ENCODE results near the gene TBC1D5. TPM values are rescaled to one million over a fixed set of nuclear protein-coding genes. Genes with fewer than 3 reads are reported as not detected.

Gene TBC1D5
- total RNA-seq, 3 donors from 2014 or later: 70.1 to 109 (median 90.1) TPM

GRCh38 chr3:17508180-17508752 lies 234.2 kb downstream of the TBC1D5 start:
- Histone ChIP-seq H3K4me3 (no peak overlapping the region), H3K9me3 (no peaks in the 10 kb centered on the region), H3K27ac (no peak overlapping the region), H3K4me1 (no peaks in the 10 kb centered on the region), H3K36me3 (no peaks in the 10 kb centered on the region), H3K27me3 (no peaks in the 10 kb centered on the region)
- DNase-seq (ENCODE audit: low spot score in 2 of 2): no peak
- intact Hi-C loops (cut with DNase I; ENCODE audit: low total_unique reads): no loop called here
- TF ChIP-seq POLR2A (IDR thresholded peaks at IDR 0.05) (no peak), POLR2AphosphoS5 (IDR thresholded peaks at IDR 0.05) (no peak), CTCF (IDR thresholded peaks at IDR 0.05) (no peak)

- no peak overlapping the region for H3K27ac ChIP-seq
- H3K36me3 ChIP-seq: no peaks in the 10 kb centered on the region
- no peaks in the 10 kb centered on the region for H3K9me3 ChIP-seq
- DNase-seq (ENCODE audit: low spot score in 2 of 2): no peak
- TF ChIP-seq CTCF (IDR thresholded peaks at IDR 0.05): no peak
- TF ChIP-seq POLR2AphosphoS5 (IDR thresholded peaks at IDR 0.05): no peak
- no peak for TF ChIP-seq POLR2A (IDR thresholded peaks at IDR 0.05)
- H3K27me3 ChIP-seq: no peaks in the 10 kb centered on the region
- no peak overlapping the region for H3K4me3 ChIP-seq
- intact Hi-C loops (cut with DNase I; ENCODE audit: low total_unique reads): no loop called here
- H3K4me1 ChIP-seq: no peaks in the 10 kb centered on the region
These were observed 235.0 kb downstream of the TBC1D5 start for GRCh38 chr3:17507480-17507879.

GRCh38 chr3:17505856-17506255 lies 236.6 kb downstream of the TBC1D5 start:
- no peak overlapping the region for H3K27ac ChIP-seq
- no peaks in the 10 kb centered on the region for H3K36me3 ChIP-seq
- TF ChIP-seq POLR2A (IDR thresholded peaks at IDR 0.05): no peak
- no peak for TF ChIP-seq POLR2AphosphoS5 (IDR thresholded peaks at IDR 0.05)
- TF ChIP-seq CTCF (IDR thresholded peaks at IDR 0.05): no peak
- intact Hi-C loops (cut with DNase I; ENCODE audit: low total_unique reads): no loop called here
- H3K27me3 ChIP-seq: no peaks in the 10 kb centered on the region
- no peak overlapping the region for H3K4me3 ChIP-seq
- DNase-seq (ENCODE audit: low spot score in 2 of 2): no peak
- H3K9me3 ChIP-seq: no peaks in the 10 kb centered on the region
- H3K4me1 ChIP-seq: no peaks in the 10 kb centered on the region

- no peak for TF ChIP-seq CTCF (IDR thresholded peaks at IDR 0.05)
- no peak for TF ChIP-seq POLR2A (IDR thresholded peaks at IDR 0.05)
- Histone ChIP-seq H3K4me3 (no peak overlapping the region), H3K4me1 (no peaks in the 10 kb centered on the region), H3K27me3 (no peaks in the 10 kb centered on the region), H3K9me3 (no peaks in the 10 kb centered on the region), H3K36me3 (no peaks in the 10 kb centered on the region), H3K27ac (no peak overlapping the region)
- intact Hi-C loops (cut with DNase I; ENCODE audit: low total_unique reads): no loop called here
- no peak for DNase-seq (ENCODE audit: low spot score in 2 of 2)
These were observed 240.7 kb downstream of the TBC1D5 start for GRCh38 chr3:17501745-17502144.

- Histone ChIP-seq H3K4me1 (no peaks in the 10 kb centered on the region), H3K9me3 (no peaks in the 10 kb centered on the region), H3K36me3 (no peaks in the 10 kb centered on the region), H3K27ac (no peak overlapping the region), H3K27me3 (no peaks in the 10 kb centered on the region), H3K4me3 (no peak overlapping the region)
- no peak for DNase-seq (ENCODE audit: low spot score in 2 of 2)
- no peak for TF ChIP-seq POLR2AphosphoS5 (IDR thresholded peaks at IDR 0.05)
- no peak for TF ChIP-seq CTCF (IDR thresholded peaks at IDR 0.05)
- TF ChIP-seq POLR2A (IDR thresholded peaks at IDR 0.05): no peak
- intact Hi-C loops (cut with DNase I; ENCODE audit: low total_unique reads): no loop called here
These were observed 241.8 kb downstream of the TBC1D5 start for GRCh38 chr3:17500618-17501017.

Data from breast epithelium (tissue), 4 donors.